H1 (cell line): Measurements from ENCODE around the gene TRIB2. TPM values are rescaled to one million over a fixed set of nuclear protein-coding genes. Genes with fewer than 3 reads are reported as not detected.

Source experiments
- CTCF ChIA-PET: fragments of 300-600 bp; sonication (Branson Sonifier 250); formaldehyde crosslinking; loops from one replicate; lab custom pipeline; 2021; ENCODE audit not compliant: partially characterized antibody; lab: Charles Lee
- POLR2A ChIA-PET: fragments of 300-600 bp; sonication (Branson Sonifier 250); formaldehyde crosslinking; loops from one replicate; lab custom pipeline; 2021; ENCODE audit warnings: inconsistent platforms; ENCODE audit not compliant: partially characterized antibody; lab: Charles Lee
- DNase-seq, 2 experiments: peaks; one replicate each; pipeline versions ENCODE4 v3.0.0 to v3.0.0-alpha.2; 2010 to 2022; ENCODE audit warnings: low spot score in 2 of 2, low read depth in 1 of 2, mixed read lengths in 1 of 2
- FAIRE-seq: peaks from 2 replicates; lab custom pipeline; 2011; peaks lifted over from hg19 to GRCh38; lab: Jason Lieb, UNC
- H2AFZ ChIP-seq: 2 replicates; pipeline ENCODE4 v1.8.1; 2012; ENCODE audit warnings: low read length, inconsistent platforms
- H2AK5ac ChIP-seq: 2 replicates; pipeline ENCODE4 v1.6.1; 2013; ENCODE audit warnings: low read depth, low read length
- H2BK120ac ChIP-seq: replicated peaks from 2 replicates; pipeline ENCODE3; 2013; ENCODE audit warnings: low read depth, low read length, inconsistent platforms
- H2BK12ac ChIP-seq: 2 replicates; pipeline ENCODE4 v1.6.1; 2013; ENCODE audit warnings: low read depth, low read length
- H2BK15ac ChIP-seq: 2 replicates; pipeline ENCODE4 v1.6.1; 2013; ENCODE audit warnings: low read length
- H2BK20ac ChIP-seq: 2 replicates; pipeline ENCODE4 v1.6.1; 2013; ENCODE audit warnings: low read length
- H2BK5ac ChIP-seq: 2 replicates; pipeline ENCODE4 v1.6.1; 2013; ENCODE audit warnings: low read depth, low read length
- H3K14ac ChIP-seq: 2 replicates; pipeline ENCODE4 v1.6.1; 2013; ENCODE audit warnings: inconsistent platforms; ENCODE audit not compliant: insufficient read length
- H3K18ac ChIP-seq: 2 replicates; pipeline ENCODE4 v1.6.1; 2013; ENCODE audit warnings: low read length; ENCODE audit errors: extremely low read depth
- H3K23ac ChIP-seq: 2 replicates; pipeline ENCODE4 v1.6.1; 2013; ENCODE audit warnings: inconsistent platforms; ENCODE audit not compliant: insufficient read length
- H3K23me2 ChIP-seq: 2 replicates; pipeline ENCODE4 v1.6.1; 2013; ENCODE audit warnings: low read depth, low read length
- H3K27ac ChIP-seq: 2 replicates; pipeline ENCODE4 v1.6.1; 2011; ENCODE audit warnings: low read depth, low read length, inconsistent platforms
- H3K27me3 ChIP-seq, 4 experiments: replicated peaks in 1 of 4; 1 replicate in 1 of 4; 2 replicates in 3 of 4; pipeline versions ENCODE4 v1.6.1 to v1.8.1; 2011 to 2013; ENCODE audit warnings: low read length in 3 of 4, mild to moderate bottlenecking in 3 of 4, inconsistent platforms in 2 of 4, mixed read lengths in 2 of 4, moderate library complexity in 1 of 4; ENCODE audit not compliant: control insufficient read depth in 3 of 4, insufficient read depth in 3 of 4; ENCODE audit errors: extremely low read depth in 1 of 4
- H3K36me3 ChIP-seq, 4 experiments: 2 replicates each; pipeline versions ENCODE4 v1.6.1 to v1.8.1; 2011 to 2013; ENCODE audit warnings: mild to moderate bottlenecking in 4 of 4, low read length in 3 of 4, moderate library complexity in 2 of 4, control low read depth in 1 of 4, inconsistent platforms in 1 of 4; ENCODE audit not compliant: insufficient read depth in 4 of 4, control insufficient read depth in 2 of 4
- H3K4ac ChIP-seq: replicated peaks from 2 replicates; pipeline ENCODE3; 2013; ENCODE audit warnings: low read length, low read depth, mixed read lengths, inconsistent platforms; ENCODE audit not compliant: insufficient read length
- H3K4me1 ChIP-seq, 4 experiments: replicated peaks in 1 of 4; 1 replicate in 1 of 4; 2 replicates in 3 of 4; pipeline versions ENCODE4 v1.6.1 to v1.8.1; 2011 to 2013; ENCODE audit warnings: low read length in 3 of 4, inconsistent platforms in 2 of 4, mixed read lengths in 1 of 4; ENCODE audit not compliant: insufficient read depth in 4 of 4, control insufficient read depth in 3 of 4
- H3K4me2 ChIP-seq, 2 experiments: 2 replicates each; pipeline versions ENCODE4 v1.6.1 to v1.8.1; 2011 to 2013; ENCODE audit warnings: low read depth in 2 of 2, low read length in 2 of 2, control low read depth in 1 of 2, inconsistent platforms in 1 of 2, mild to moderate bottlenecking in 1 of 2; ENCODE audit not compliant: insufficient read depth in 1 of 2
- H3K4me3 ChIP-seq, 4 experiments: fragments of 200-600, 300-600 bp in 1 of 4; sonication (generic), shearing (Covaris generic), sonication (Bioruptor Twin) in 1 of 4; 2 replicates each; pipeline versions ENCODE4 v1.5.1 to v1.8.1; 2011 to 2016; ENCODE audit warnings: low read length in 4 of 4, low read depth in 3 of 4, control low read depth in 2 of 4, inconsistent platforms in 2 of 4, mild to moderate bottlenecking in 2 of 4, mixed read lengths in 1 of 4, moderate library complexity in 1 of 4; ENCODE audit not compliant: insufficient read depth in 2 of 4; ENCODE audit errors: extremely low read depth in 1 of 4
- H3K56ac ChIP-seq: replicated peaks from 2 replicates; pipeline ENCODE3; 2013; ENCODE audit warnings: low read depth, mild to moderate bottlenecking, mixed read lengths, low read length, inconsistent platforms; ENCODE audit not compliant: insufficient read length
- H3K79me1 ChIP-seq: 2 replicates; pipeline ENCODE4 v1.6.1; 2013; ENCODE audit warnings: low read depth, low read length, control low read depth
- H3K79me2 ChIP-seq, 2 experiments: 2 replicates each; pipeline versions ENCODE4 v1.6.1 to v1.8.1; 2012 to 2013; ENCODE audit warnings: low read length in 2 of 2, mild to moderate bottlenecking in 2 of 2, inconsistent platforms in 1 of 2; ENCODE audit not compliant: insufficient read depth in 2 of 2, control insufficient read depth in 1 of 2
- H3K9ac ChIP-seq, 4 experiments: replicated peaks in 1 of 4; 1 replicate in 1 of 4; 2 replicates in 3 of 4; pipeline versions ENCODE4 v1.6.1 to v1.8.1; 2011 to 2013; ENCODE audit warnings: low read depth in 3 of 4, low read length in 3 of 4, control low read depth in 2 of 4, mild to moderate bottlenecking in 2 of 4, moderate library complexity in 2 of 4, inconsistent platforms in 1 of 4; ENCODE audit errors: extremely low read depth in 1 of 4
- H3K9me3 ChIP-seq, 2 experiments: 2 replicates each; pipeline versions ENCODE4 v1.6.1 to v1.8.1; 2012 to 2013; ENCODE audit warnings: mild to moderate bottlenecking in 2 of 2, moderate library complexity in 2 of 2, control low read depth in 1 of 2, inconsistent platforms in 1 of 2, low read depth in 1 of 2, low read length in 1 of 2, mixed read lengths in 1 of 2; ENCODE audit not compliant: insufficient read depth in 2 of 2
- H4K20me1 ChIP-seq, 2 experiments: replicated peaks in 1 of 2; 2 replicates each; pipeline versions ENCODE3 to v1.8.1; 2011 to 2013; ENCODE audit warnings: inconsistent platforms in 2 of 2, low read length in 2 of 2, mild to moderate bottlenecking in 1 of 2; ENCODE audit not compliant: insufficient read depth in 2 of 2, control insufficient read depth in 1 of 2
- H4K5ac ChIP-seq: 2 replicates; pipeline ENCODE4 v1.6.1; 2013; ENCODE audit warnings: low read length, low read depth, mixed read lengths, inconsistent platforms; ENCODE audit not compliant: insufficient read length
- H4K8ac ChIP-seq: 2 replicates; pipeline ENCODE4 v1.8.0; 2013; ENCODE audit warnings: mild to moderate bottlenecking, moderate library complexity, low read length, inconsistent platforms; ENCODE audit not compliant: insufficient read depth; ENCODE audit errors: extremely low read depth
- H4K91ac ChIP-seq: replicated peaks from 2 replicates; pipeline ENCODE3; 2013; ENCODE audit warnings: low read length, mixed read lengths, inconsistent platforms; ENCODE audit not compliant: insufficient read length
- BACH1 ChIP-seq: IDR thresholded peaks from 2 replicates; pipeline ENCODE4 v1.6.1; 2012; ENCODE audit warnings: low read length, improper control_type of control experiment
- CTCF ChIP-seq, 3 experiments: IDR thresholded peaks; 1 replicate in 2 of 3; 2 replicates in 1 of 3; pipeline versions ENCODE4 v1.5.1 to v1.6.1; 2011; ENCODE audit warnings: low read length in 3 of 3, mild to moderate bottlenecking in 3 of 3, inconsistent platforms in 2 of 3, low read depth in 1 of 3, moderate library complexity in 1 of 3; ENCODE audit not compliant: insufficient read depth in 1 of 3; ENCODE audit errors: control extremely low read depth in 1 of 3
- HDAC2 ChIP-seq, 2 experiments: fragments of 300-600 bp in 1 of 2; sonication (generic) in 1 of 2; IDR thresholded peaks; 2 replicates each; pipeline ENCODE4 v1.6.1; 2011 to 2012; ENCODE audit warnings: low read depth in 2 of 2, low read length in 2 of 2, mild to moderate bottlenecking in 2 of 2, moderate library complexity in 2 of 2, borderline replicate concordance in 1 of 2, inconsistent platforms in 1 of 2
- RAD21 ChIP-seq, 2 experiments: IDR thresholded peaks in 1 of 2; conservative IDR thresholded peaks in 1 of 2; 2 replicates each; pipeline ENCODE4 v1.6.1; 2011; ENCODE audit warnings: low read depth in 2 of 2, low read length in 2 of 2, improper control_type of control experiment in 1 of 2, inconsistent platforms in 1 of 2, mild to moderate bottlenecking in 1 of 2, moderate library complexity in 1 of 2
- SP4 ChIP-seq: IDR thresholded peaks from 2 replicates; pipeline ENCODE4 v1.6.1; 2012; ENCODE audit warnings: low read length, inconsistent platforms
- SUZ12 ChIP-seq: fragments of 200-600 bp; sonication (generic); IDR thresholded peaks from 2 replicates; pipeline ENCODE4 v1.6.1; 2012; ENCODE audit warnings: mild to moderate bottlenecking, inconsistent platforms, low read length, moderate library complexity, mixed read lengths
- WGBS, 2 experiments: shearing (Covaris generic) in 1 of 2; methylation state at CpG; one replicate each; pipeline versions ENCODE4 v1.1.6 to v1.1.7; 2013 to 2015; ENCODE audit warnings: low lambda C conversion rate in 2 of 2, mixed read lengths in 2 of 2, inconsistent platforms in 1 of 2, low coverage in 1 of 2, missing lambda C conversion rate in 1 of 2; ENCODE audit not compliant: insufficient replicate concordance in 2 of 2, insufficient coverage in 1 of 2, insufficient read length in 1 of 2; ENCODE audit errors: extremely low coverage in 1 of 2, missing lambda C conversion rate in 1 of 2; 5-methylcytosine and 5-hydroxymethylcytosine counted together
- polyA plus RNA-seq, 7 experiments: library from polyadenylated mRNA; depleted of rRNA in 3 of 7; stranded (reverse) in 5 of 7; unstranded in 2 of 7; fragments of >200 nt in 5 of 7; fragments of 200-250 nt in 2 of 7; gene quantifications; 1 replicate in 5 of 7; 2 replicates in 1 of 7; 4 replicates in 1 of 7; pipeline versions ENCODE4 v1.2.1 to v1.2.3, GENCODE V29; 2011 to 2013; ENCODE audit warnings: missing spikeins in 2 of 7, mixed read lengths in 2 of 7
- total RNA-seq: library from RNA; stranded (reverse); fragmentation: NEBNext Ultra II Directional; extraction: Animal tissue kit (Norgen Biotek cat#: 25700); gene quantifications from 2 replicates; pipeline ENCODE4 v1.2.1, GENCODE V29; 2021

Gene TRIB2
- total and polyA plus RNA-seq, 2 of the 8 experiments (the other 6 are each of a cell fraction or from before 2014, with no cell fraction given), result 40.8 to 57.0 TPM

GRCh38 chr2:12716032-12716281, 779 bp upstream of the TRIB2 start:
- H3K23me2 ChIP-seq, result peaks cover 3% of the 10 kb centered on the region; the same call in 1 of the 2 replicates
- peaks cover 0 to 8% of the 10 kb centered on the region in 2 experiments for H4K20me1 ChIP-seq
- H2AFZ ChIP-seq, result peak overlapping the region; percentile 82; the same call in 1 of the 2 replicates
- H4K91ac ChIP-seq, result peak overlapping the region; percentile 71
- no peak overlapping the region for H2AK5ac ChIP-seq
- H3K27ac ChIP-seq, result no peak overlapping the region
- peak; percentile 67; the same call in 1 of the 2 replicates for TF ChIP-seq BACH1
- TF ChIP-seq SUZ12, result no peak
- TF ChIP-seq SP4, result no peak
- peak in 1 of 2 experiments; percentile 88; a peak in 1 of 4 replicates for TF ChIP-seq HDAC2 (IDR thresholded peaks at IDR 0.05; ENCODE audit: borderline replicate concordance in 1 of 2, low read depth in 2 of 2, low read length in 2 of 2)
- peak; percentile 59 to 77 (median 71) for TF ChIP-seq CTCF (IDR thresholded peaks at IDR 0.05; ENCODE audit: control extremely low read depth in 1 of 3, insufficient read depth in 1 of 3, low read depth in 1 of 3, low read length in 3 of 3)
- TF ChIP-seq RAD21 (IDR thresholded peaks at IDR 0.05 in 1 of 2, conservative IDR thresholded peaks at IDR 0.05 in 1 of 2; ENCODE audit: low read depth in 2 of 2, low read length in 2 of 2), result peak; percentile 62 to 73
- no peak overlapping the region for H3K56ac ChIP-seq
- no peaks in the 10 kb centered on the region for H3K27me3 ChIP-seq
- no peak overlapping the region for H4K8ac ChIP-seq
- H3K23ac ChIP-seq, result no peak overlapping the region
- POLR2A ChIA-PET, result interaction anchor here (0.6 kb wide), 2 partner anchors 70 to 694 kb away, joined by 3 read pairs; no protein-coding TSS in a partner anchor
- no peak overlapping the region for H4K5ac ChIP-seq
- peak overlapping the region; percentile 60 to 95 (median 74) for H3K4me3 ChIP-seq
- no peak overlapping the region for H2BK12ac ChIP-seq
- H3K36me3 ChIP-seq, result no peaks in the 10 kb centered on the region
- H3K9ac ChIP-seq, result peak overlapping the region in 2 of 4 experiments; percentile 52 to 70; a peak in 2 of 7 replicates
- peaks cover 4 to 33% of the 10 kb centered on the region in 2 experiments; a peak in 3 of 4 replicates for H3K79me2 ChIP-seq
- CTCF ChIA-PET, result interaction anchor here (0.6 to 3.9 kb wide), 45 partner anchors 9 to 886 kb away, joined by 3 to 22 read pairs (median 4); no protein-coding TSS in a partner anchor
- no peak overlapping the region for H3K14ac ChIP-seq
- no peaks in the 10 kb centered on the region for H3K9me3 ChIP-seq
- peaks cover 0 to 10% (median 4%) of the 10 kb centered on the region in 4 experiments; a peak in 5 of 7 replicates for H3K4me1 ChIP-seq
- 0 out of 2 replicates have a peak overlapping the region, but pooled peaks have one; percentile 55 for H2BK5ac ChIP-seq
- no peak overlapping the region for H2BK20ac ChIP-seq
- H3K4me2 ChIP-seq, result peak overlapping the region; percentile 71 to 83
- no peaks in the 10 kb centered on the region; the same call in 1 of the 2 replicates for H3K79me1 ChIP-seq
- no peak overlapping the region for H2BK120ac ChIP-seq
- no peak overlapping the region for H3K4ac ChIP-seq
- DNase-seq (peak in 1 of 2 experiments; percentile 68), FAIRE-seq (no peak)
- H2BK15ac ChIP-seq, result no peak overlapping the region
- 6% methylated on average over 3 of the region's 3 CpGs; no CpG with 5 or more reads in 1 of the 2 experiments for WGBS, 2 experiments
- H3K18ac ChIP-seq, result peak overlapping the region; percentile 64
